GM18502 (cell line): ENCODE results near the gene GORASP1.
"Not testable (repeated sequence)": the region's sequence is repeated elsewhere in the genome, so short reads cannot be mapped to it uniquely, and the experiment has no call there.

Source experiments
- ATAC-seq: cut with Tn5 transposase; IDR thresholded peaks from one replicate; pipeline ENCODE4 v1.9.1; 2021; ENCODE audit warnings: mild to moderate bottlenecking; ENCODE audit not compliant: unreplicated experiment, poor library complexity

The GORASP1 gene

DNA sequence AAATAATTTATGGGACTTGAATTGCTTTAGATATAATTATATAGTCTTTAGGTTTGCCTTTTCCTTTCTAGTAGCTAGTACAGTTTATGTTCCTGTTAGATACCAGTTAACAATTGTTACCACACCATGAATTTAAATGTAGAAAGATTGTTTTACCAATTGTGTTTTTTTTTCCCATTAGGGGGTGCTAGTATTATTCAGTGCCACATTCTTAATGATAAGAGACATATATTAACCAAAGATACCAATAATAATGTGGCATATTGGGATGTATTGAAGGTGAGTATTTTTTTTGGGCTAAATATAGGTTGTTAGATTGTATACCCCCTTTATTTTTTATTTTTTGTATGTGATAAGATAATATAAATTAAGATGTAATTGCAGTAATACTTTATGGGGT is 27.9 kb downstream of the GORASP1 start:
- no peak for ATAC-seq

DNA sequence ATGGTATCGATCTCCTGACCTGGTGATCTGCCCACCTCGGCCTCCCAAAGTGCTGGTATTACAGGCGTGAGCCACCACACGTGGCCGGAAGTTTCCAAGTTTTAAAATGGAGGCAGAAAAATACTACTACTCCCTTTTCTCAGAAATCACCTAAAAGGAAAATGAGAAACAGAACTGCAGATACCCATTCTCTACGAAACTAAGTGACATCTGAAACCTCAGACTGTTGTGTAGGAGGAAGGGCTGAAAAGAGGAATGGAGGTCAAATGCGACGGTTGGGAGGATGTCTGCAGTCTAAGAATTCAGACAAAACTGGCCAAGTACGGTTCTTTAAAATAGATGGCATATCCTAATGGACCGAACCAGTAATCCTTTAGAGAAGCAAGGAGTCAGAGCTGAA is 31.5 kb downstream of the GORASP1 start:
- peak; percentile 49 for ATAC-seq

DNA sequence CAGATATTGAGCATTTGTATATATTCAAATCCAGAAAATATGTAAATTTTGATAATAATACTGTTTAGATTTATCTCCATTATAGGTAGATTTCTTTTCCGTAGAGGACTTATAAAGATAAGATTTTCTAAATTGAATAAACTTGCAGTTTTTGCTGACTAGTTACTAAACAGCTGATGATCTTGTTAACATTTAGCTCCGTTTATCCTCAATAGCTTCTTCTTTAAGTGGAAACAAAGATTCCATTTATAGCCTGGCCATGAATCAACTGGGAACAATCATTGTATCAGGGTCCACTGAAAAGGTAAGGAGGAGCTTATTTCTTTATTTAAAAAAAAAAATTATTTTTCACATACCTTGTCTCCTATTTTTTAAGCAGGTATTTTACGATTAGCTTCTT is 38.9 kb downstream of the GORASP1 start:
- ATAC-seq: no peak

DNA sequence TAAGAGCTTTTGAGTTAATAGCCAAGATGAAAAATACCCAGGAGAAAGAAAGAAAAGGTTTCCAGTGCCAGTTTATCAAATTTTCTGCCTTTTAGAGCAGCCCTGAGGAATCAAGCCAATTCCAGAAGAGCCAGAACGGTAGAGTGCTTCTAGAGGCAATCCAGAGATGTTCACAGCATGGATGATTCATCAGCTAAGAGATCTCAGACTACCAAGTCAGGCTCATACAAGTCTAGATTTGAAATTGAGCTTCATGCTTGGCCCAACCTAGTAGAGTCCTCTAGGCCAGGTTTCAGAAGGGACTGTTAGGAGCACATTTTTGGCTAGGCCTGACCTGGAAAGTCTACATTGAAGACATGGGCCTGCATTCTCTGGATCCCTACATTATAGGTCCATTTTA is 40.1 kb downstream of the GORASP1 start:
- no peak for ATAC-seq

DNA sequence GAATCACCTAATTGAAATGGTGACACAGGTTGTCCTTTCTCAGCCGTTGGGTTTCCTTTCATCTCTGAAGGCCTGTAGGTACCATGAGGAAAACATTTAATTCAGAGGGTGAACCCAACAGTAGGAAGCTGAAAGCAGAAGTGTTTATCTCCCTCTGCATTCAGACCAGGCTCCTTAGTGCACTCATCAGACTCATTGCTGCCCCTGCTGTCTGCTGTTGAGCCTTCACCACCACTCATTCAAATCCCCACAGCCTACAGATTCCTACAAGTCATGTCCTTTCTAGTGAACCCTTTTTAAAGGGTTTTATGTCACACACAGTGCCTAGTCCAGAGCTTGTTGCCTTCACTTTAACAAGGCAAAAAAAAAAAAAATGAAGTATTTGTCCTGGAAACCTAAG is 42.2 kb downstream of the GORASP1 start:
- peak; percentile 97 for ATAC-seq

DNA sequence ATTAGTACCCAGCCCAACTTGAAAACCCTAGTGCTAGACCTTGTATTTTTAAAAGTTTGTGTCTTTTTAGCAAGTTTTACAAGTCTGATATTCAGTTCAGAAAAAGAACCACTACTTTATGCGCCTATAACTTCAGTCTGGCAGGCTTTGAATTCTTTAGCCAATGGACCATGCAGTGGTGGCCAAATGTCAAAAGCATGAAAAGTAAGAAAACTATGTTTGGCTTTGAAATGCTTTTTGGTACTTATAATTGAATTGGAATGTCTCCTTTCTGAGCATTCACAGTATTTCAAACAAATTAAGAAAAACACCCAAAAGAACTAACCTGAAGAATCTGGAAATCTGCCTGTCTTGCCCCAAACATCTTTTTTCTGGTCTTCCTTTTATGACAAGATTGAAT is 42.8 kb downstream of the GORASP1 start:
- no peak for ATAC-seq

DNA sequence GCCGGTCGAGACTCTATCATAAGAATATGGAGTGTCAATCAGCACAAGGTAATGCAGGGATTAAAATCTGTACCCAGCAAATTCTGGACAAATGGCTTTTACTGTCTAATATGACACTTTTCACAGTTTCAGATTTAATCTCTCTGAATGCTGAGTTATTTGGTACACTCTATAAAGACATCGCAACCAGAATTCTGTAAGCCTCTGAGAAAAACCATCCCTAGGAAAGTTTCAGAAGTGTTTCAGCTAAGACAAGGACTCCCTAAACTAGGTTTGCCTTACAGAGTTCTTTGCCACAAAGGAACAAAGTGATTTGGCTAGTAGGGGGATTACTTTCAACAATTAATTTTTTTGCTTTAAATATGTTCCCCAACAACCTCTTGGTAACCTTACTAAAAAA is 44.3 kb downstream of the GORASP1 start:
- ATAC-seq: no peak

DNA sequence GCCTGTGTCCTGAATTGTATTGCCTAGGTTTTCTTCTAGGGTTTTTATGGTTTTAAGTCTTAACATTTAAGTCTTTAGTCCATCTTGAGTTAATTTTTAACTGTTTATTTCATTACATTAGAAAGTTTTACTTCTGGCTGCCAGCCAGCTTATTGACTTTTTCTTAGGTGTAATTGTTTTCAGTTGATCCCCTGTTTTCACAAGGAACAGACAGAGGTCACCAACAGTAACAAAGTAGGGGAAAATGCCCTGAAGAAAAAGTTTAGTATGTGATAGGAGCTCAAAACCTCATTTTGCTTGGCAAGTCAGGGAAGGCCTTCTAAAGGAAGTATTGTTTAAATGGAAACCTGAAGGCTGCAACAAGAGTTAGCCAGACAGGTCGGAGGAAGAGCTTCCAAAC is 45.2 kb downstream of the GORASP1 start:
- no peak for ATAC-seq

DNA sequence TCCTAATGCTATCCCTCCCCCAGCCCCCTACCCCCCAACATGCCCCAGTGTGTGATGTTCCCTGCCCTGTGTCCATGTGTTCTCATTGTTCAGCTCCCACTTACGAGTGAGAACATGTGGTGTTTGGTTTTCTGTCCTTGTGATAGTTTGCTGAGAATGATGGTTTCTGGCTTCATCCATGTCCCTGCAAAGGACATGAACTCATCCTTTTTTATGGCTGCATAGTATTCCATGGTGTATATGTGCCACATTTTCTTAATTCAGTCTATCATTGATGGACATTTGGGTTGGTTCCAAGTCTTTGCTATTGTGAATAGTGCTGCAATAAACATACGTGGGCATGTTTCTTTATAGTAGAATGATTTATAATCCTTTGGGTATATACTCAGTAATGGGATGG is 46.2 kb downstream of the GORASP1 start:
- ATAC-seq: not testable (repeated sequence)

DNA sequence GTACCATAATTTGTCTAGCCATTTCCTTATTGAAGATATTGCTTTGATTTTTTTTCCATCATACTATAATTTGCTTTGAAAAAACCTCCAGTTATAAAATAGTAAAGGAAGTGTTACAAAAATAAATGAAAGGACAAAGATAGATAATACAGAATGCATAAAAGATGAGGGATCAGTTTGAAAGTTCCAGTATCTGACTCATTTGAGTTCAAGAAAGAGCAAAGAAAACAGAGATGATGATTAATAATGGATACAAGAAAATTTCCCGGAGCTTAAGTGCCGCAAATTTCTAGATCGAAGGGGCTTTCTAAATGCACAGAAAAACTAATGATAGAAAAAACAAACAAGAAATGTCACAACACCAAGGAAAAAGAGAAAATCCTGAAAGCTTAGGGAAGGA is 51.3 kb downstream of the GORASP1 start:
- ATAC-seq: no peak

DNA sequence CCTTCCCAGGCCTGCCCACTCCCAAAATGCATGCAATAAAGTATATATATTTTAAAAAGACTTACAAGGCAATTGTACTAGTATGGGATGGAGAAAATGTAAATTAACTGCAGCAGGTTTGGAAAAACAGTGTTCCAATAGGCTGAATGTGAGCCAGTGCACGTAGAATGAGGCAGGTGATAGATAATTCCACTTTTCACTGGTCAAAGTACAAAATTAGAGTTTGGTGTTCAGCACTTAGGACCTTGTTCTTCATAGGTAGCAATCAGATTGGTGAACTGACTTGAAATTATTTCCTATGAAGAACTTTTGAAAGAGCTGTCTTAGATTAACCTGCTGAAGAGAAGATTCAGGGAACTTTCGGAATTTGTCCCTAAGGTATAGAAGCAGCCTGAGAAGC is 53.7 kb downstream of the GORASP1 start:
- ATAC-seq: no peak

DNA sequence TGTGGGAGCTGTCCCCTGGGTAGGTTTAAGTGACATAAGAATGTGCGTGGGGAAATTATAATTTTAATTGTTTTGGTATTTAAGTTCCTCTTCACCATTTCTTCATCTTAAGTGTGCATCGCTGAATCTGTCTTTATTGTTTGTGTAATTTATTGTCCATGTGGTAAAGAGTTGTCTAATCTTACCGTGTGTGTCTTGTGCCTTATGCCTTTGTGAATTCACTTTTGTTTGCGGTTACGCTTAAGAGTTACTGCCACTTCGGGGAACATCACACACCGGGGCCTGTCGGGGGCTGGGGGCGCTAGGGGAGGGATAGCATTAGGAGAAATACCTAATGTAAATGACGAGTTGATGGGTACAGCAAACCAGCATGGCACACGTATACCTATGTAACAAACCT is 54.8 kb downstream of the GORASP1 start:
- no peak for ATAC-seq

DNA sequence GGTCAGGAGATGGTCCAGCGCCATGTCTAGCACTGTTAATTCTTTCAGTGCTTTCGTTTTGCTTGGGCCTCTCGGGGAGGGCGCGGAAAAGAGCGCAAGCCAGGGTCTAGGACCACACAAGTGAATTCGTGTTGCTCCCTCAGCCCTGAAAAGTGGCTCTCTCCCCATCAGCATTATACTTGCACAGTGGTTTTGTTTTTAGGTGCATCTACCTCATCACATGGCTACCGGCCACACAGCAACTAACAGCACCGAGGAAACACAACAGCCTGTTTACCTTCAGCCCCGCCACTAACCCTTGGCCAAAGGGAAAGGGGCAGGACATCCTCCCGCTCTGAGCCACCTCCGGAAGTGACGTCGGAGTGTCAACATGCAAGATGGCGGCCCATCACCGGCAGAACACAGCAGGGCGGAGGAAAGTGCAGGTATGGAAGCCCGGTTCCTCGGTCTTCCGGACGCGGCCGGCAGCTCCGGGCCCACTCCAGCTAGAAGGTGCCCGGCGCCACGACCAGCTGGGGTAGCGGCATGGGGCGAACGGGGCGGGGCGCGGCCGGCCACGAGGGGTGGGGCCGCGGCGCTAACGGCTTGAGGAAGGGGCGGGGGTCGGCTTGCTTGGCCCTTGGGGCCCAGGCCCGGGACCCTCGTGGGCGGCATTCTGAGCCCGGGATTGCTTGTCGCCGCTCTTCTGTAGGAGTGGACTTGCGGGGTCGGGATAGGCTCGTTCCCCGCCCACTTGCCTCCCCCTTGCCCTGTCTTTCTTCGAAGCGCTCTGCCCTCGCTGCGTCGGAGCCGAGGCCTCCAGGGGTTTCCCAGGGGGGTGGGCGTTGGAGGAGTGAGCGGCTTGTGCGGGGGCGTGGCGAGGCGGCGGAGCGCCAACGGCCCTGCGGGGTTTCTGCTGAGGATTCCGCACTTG is 55.5 kb downstream of the GORASP1 start, which contains the start of the genes SCN11A and WDR48:
Gene SCN11A, minus strand, starts transcription at position 296 of the 913 bp plus-strand sequence. CDS start 101,582 bp downstream, outside the sequence.
Gene WDR48, plus strand, starts transcription at position 368 of the 913 bp plus-strand sequence. Its CDS starts 10 bp downstream, at position 378.
- ATAC-seq: peak; percentile 97

DNA sequence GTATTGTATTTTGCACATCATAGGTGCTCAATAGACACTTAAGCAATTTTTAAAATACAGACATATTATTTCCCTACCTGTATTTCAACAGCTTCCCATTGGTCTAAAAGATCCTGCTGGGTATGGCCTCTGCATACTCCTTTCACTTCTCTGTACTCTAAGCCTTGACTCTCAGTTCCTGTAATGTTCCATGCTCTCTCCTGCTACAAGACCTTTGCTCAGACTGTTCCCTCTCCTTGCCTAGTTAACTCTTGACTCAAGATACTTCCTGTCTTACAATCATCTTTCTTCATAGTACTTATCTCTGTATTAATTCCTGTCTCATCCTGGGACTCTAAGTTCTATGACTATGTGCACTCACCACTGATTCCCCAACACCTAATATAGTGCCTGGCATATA is 57.4 kb downstream of the GORASP1 start:
- no peak for ATAC-seq
